AG08396 (cell line): Measurements from ENCODE around the gene MPRIP.

Source experiments
- DNase-seq: peaks from one replicate; pipeline ENCODE4 v3.0.0; 2012; ENCODE audit warnings: low spot score, mixed read lengths

Gene MPRIP

GRCh38 chr17:17237026-17237799 is 195.0 kb downstream of the MPRIP start, which contains the start of gene FLCN:
Gene FLCN (minus strand): TSS chr17:17237168. CDS start chr17:17228137, 9,031 bp downstream.
- DNase-seq: peak; percentile 93

GRCh38 chr17:17239832-17240231 is 197.6 kb downstream of the MPRIP start:
- no peak for DNase-seq

GRCh38 chr17:17241656-17242055 is 199.4 kb downstream of the MPRIP start:
- no peak for DNase-seq

- no peak for DNase-seq
These were observed 200.0 kb downstream of the MPRIP start for GRCh38 chr17:17242246-17242645.
